Measurements from ENCODE around the gene PLEKHM3. TPM values are rescaled to one million over a fixed set of nuclear protein-coding genes. Genes with fewer than 3 reads are reported as not detected.

Gene PLEKHM3
- total and polyA plus RNA-seq, 2 donors (not counting 3 experiments of a cell fraction or from before 2014, with no cell fraction given) = 3.1 to 9.1 TPM

DNA sequence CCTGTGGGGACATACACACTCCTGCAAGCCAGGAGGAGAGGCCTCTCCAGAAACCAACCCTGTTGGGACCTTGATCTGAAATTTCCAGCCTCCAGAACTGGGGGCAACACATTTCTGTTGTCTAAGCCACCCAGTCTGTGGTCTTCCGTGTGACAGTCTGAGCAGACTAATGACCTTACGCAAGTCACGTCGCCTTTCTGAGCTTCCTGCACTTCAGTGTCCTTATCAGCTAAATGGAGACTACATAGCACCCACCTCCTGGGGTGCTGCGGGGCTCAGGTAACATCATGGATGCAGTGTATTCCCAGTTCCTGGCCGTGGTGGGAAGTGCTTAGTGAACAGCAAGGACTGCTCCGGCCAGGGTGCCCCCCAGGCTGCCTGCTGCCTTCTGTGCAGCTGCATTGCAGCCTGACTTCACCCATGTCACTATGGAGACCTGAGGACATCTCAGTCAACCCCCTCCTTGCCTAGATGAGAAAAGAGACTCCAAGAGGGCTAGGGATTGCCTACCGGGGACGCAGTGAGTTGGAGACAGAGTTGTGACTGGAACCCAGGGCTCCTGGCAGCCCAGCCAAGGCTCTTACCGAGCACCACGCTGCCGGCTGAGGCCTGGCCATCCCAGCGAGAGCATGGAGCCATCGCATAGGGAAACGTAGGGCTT, 194.4 kb downstream of the PLEKHM3 start:
- FAIRE-seq (no peak), DNase-seq (ENCODE audit: low read depth, low spot score) (no peak)
- Histone ChIP-seq H3K36me3 (ENCODE audit: control insufficient read depth in 2 of 2, extremely low read depth in 1 of 2, insufficient read depth in 2 of 2, low read length in 2 of 2) (no peaks in the 10 kb centered on the region), H3K79me2 (ENCODE audit: control insufficient read depth, insufficient read depth, low read length) (no peaks in the 10 kb centered on the region), H3K9me3 (replicated peaks; ENCODE audit: control insufficient read depth, insufficient read depth, low read length) (no peaks in the 10 kb centered on the region), H3K9ac (replicated peaks; ENCODE audit: extremely low read depth, insufficient read depth, low read length) (no peak overlapping the region), H3K27ac (ENCODE audit: insufficient read depth, low read depth, low read length) (no peak overlapping the region), H3K4me1 (ENCODE audit: control insufficient read depth, extremely low read depth, insufficient read depth, low read length) (peaks cover 11% of the 10 kb centered on the region), H4K20me1 (replicated peaks; ENCODE audit: control insufficient read depth, extremely low read depth, insufficient read depth, low read length) (no peaks in the 10 kb centered on the region), H2AFZ (ENCODE audit: low read depth, low read length) (no peak overlapping the region), H3K4me3 (replicated peaks in 1 of 3; ENCODE audit: insufficient read depth in 1 of 3, low read depth in 1 of 3, low read length in 3 of 3) (no peak overlapping the region), H3K4me2 (ENCODE audit: insufficient read depth, low read length) (no peak overlapping the region), H3K9me1 (replicated peaks; ENCODE audit: control insufficient read depth, extremely low read depth, insufficient read depth, low read length) (no peaks in the 10 kb centered on the region), H3K27me3 (ENCODE audit: control insufficient read depth in 2 of 2, insufficient read depth in 2 of 2, low read length in 2 of 2) (no peaks in the 10 kb centered on the region)
- dilution Hi-C loops (cut with MboI; ENCODE audit: extremely low pct_ligation_motif_present, low sequenced_read_pairs) = no loop called here
- TF ChIP-seq GATA2 (IDR thresholded peaks at IDR 0.05; ENCODE audit: insufficient read depth, insufficient read length, low read depth, low read length) (no peak), FOS (IDR thresholded peaks at IDR 0.05; ENCODE audit: borderline replicate concordance, insufficient read depth, low read length) (no peak), JUN (IDR thresholded peaks at IDR 0.05; ENCODE audit: borderline replicate concordance, insufficient read depth, insufficient read length, low read depth) (no peak), POLR2A (IDR thresholded peaks at IDR 0.05; ENCODE audit: low read depth, low read length) (no peak), EZH2 (IDR thresholded peaks at IDR 0.05; ENCODE audit: borderline replicate concordance, low read depth, low read length, severe bottlenecking) (no peak), POLR2AphosphoS5 (IDR thresholded peaks at IDR 0.05; ENCODE audit: insufficient read depth, low read depth, low read length) (no peak), MYC (IDR thresholded peaks at IDR 0.05; ENCODE audit: low read depth, low read length) (no peak)
- TF ChIP-seq, protein P1, sequence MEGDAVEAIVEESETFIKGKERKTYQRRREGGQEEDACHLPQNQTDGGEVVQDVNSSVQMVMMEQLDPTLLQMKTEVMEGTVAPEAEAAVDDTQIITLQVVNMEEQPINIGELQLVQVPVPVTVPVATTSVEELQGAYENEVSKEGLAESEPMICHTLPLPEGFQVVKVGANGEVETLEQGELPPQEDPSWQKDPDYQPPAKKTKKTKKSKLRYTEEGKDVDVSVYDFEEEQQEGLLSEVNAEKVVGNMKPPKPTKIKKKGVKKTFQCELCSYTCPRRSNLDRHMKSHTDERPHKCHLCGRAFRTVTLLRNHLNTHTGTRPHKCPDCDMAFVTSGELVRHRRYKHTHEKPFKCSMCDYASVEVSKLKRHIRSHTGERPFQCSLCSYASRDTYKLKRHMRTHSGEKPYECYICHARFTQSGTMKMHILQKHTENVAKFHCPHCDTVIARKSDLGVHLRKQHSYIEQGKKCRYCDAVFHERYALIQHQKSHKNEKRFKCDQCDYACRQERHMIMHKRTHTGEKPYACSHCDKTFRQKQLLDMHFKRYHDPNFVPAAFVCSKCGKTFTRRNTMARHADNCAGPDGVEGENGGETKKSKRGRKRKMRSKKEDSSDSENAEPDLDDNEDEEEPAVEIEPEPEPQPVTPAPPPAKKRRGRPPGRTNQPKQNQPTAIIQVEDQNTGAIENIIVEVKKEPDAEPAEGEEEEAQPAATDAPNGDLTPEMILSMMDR (IDR thresholded peaks at IDR 0.05; ENCODE audit: extremely low read depth in 1 of 2, insufficient read depth in 1 of 2, low read depth in 1 of 2, low read length in 2 of 2) = no peak
- TF ChIP-seq, protein P2, sequence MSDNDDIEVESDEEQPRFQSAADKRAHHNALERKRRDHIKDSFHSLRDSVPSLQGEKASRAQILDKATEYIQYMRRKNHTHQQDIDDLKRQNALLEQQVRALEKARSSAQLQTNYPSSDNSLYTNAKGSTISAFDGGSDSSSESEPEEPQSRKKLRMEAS (IDR thresholded peaks at IDR 0.05; ENCODE audit: insufficient read depth, insufficient read length) = no peak
- intact Hi-C loops (cut with micrococcal nuclease) = no loop called here
- ChIA-PET POLR2A (no interaction called here), CTCF (interaction anchor here (1.6 kb wide), 1 partner anchor 54 kb away, joined by 3 read pairs; no protein-coding TSS in a partner anchor)
- no TSS peak for BruUV-seq (replicated peaks)
